Loucy (cell line): ENCODE data around the gene CRYBB1.

Source experiments
- EZH2phosphoT487 ChIP-seq: fragments of 200-600 bp; IDR thresholded peaks from 2 replicates; pipeline ENCODE4 v1.6.1; 2018; ENCODE audit warnings: antibody characterized with exemption, mild to moderate bottlenecking, moderate library complexity, borderline replicate concordance
- TF ChIP-seq, protein P1 (sequence below): fragments of 200-600 bp; sonication (generic); conservative IDR thresholded peaks from 2 replicates; pipeline ENCODE4 v1.5.1; 2014; ENCODE audit warnings: mild to moderate bottlenecking, antibody characterized with exemption, low read length

DNA sequence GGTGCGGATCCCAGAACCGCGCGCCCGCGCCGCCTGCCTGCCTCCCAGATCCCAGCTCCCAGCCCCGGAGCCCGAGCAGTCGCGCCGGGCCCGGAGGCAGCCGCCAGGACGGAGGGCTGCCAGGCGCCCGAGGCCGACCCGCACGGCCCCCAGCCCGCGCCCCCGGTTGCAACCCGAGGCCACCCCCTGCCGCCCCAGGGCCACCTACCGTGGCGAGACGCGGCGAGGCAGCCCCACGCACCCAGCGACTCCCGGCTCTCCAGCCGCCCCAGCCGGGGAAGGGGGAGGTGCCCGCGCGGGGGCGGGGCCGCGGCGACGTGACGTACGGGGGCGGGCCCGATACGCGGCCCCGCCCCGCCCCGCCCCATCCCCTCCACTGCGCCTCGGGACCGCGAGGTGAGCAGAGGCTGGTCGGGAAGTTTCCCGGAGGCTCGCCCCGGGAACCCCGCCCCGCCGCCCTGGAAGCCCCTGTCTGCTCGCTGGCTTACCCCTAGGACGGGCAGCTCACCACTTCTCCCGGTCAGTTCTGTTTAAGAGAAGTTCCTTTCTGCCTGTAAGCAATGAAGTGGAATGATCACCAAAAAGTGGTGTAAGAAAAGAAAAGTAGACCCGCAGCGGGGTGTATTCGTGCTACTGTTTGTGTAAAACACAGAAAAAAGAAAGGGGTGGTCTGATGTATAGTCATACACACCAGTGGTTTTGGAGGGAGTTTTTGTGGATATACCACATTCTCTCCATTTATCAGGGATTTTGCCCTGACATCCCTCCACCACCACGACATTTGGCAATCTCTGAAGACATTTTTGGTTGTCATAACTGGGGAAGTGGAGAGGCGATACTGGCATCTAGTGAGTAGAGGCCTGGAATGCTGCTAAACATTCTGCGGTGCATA lies 27.7 kb downstream of the CRYBB1 start, which contains the start of gene TPST2:
- TF ChIP-seq, protein P1, sequence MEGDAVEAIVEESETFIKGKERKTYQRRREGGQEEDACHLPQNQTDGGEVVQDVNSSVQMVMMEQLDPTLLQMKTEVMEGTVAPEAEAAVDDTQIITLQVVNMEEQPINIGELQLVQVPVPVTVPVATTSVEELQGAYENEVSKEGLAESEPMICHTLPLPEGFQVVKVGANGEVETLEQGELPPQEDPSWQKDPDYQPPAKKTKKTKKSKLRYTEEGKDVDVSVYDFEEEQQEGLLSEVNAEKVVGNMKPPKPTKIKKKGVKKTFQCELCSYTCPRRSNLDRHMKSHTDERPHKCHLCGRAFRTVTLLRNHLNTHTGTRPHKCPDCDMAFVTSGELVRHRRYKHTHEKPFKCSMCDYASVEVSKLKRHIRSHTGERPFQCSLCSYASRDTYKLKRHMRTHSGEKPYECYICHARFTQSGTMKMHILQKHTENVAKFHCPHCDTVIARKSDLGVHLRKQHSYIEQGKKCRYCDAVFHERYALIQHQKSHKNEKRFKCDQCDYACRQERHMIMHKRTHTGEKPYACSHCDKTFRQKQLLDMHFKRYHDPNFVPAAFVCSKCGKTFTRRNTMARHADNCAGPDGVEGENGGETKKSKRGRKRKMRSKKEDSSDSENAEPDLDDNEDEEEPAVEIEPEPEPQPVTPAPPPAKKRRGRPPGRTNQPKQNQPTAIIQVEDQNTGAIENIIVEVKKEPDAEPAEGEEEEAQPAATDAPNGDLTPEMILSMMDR = no peak
- TF ChIP-seq EZH2phosphoT487 = no peak
